ENCODE results near the gene ADGRL2.

Gene ADGRL2

GRCh38 chr1:81797701-81798100, 3.0 kb upstream of the ADGRL2 start:
- no peaks in the 10 kb centered on the region for H3K36me3 ChIP-seq (ENCODE audit: control insufficient read depth in 1 of 2, insufficient read depth in 2 of 2, low read length in 2 of 2)
- no peak overlapping the region for H3K4me3 ChIP-seq (ENCODE audit: low read depth in 1 of 2, low read length in 2 of 2)
- H3K27ac ChIP-seq (ENCODE audit: low read length): no peak overlapping the region
- peaks cover 4% of the 10 kb centered on the region for H3K27me3 ChIP-seq (ENCODE audit: low read depth, low read length)
- no peaks in the 10 kb centered on the region for H3K4me1 ChIP-seq (ENCODE audit: control insufficient read depth in 1 of 2, insufficient read depth in 2 of 2, low read length in 2 of 2)
- H3K9me3 ChIP-seq (ENCODE audit: control insufficient read depth in 1 of 2, low read length in 2 of 2): no peaks in the 10 kb centered on the region

- Histone ChIP-seq H3K27ac (ENCODE audit: low read length) (peak overlapping the region; percentile 90), H3K9me3 (ENCODE audit: control insufficient read depth in 1 of 2, low read length in 2 of 2) (no peaks in the 10 kb centered on the region), H3K4me3 (ENCODE audit: low read depth in 1 of 2, low read length in 2 of 2) (peak overlapping the region; percentile 79 to 96), H3K4me1 (ENCODE audit: control insufficient read depth in 1 of 2, insufficient read depth in 2 of 2, low read length in 2 of 2) (no peaks in the 10 kb centered on the region), H3K36me3 (ENCODE audit: control insufficient read depth in 1 of 2, insufficient read depth in 2 of 2, low read length in 2 of 2) (no peaks in the 10 kb centered on the region), H3K27me3 (ENCODE audit: low read depth, low read length) (peaks cover 8% of the 10 kb centered on the region)
Measured at GRCh38 chr1:81799939-81800694, 617 bp upstream of the ADGRL2 start.

DNA sequence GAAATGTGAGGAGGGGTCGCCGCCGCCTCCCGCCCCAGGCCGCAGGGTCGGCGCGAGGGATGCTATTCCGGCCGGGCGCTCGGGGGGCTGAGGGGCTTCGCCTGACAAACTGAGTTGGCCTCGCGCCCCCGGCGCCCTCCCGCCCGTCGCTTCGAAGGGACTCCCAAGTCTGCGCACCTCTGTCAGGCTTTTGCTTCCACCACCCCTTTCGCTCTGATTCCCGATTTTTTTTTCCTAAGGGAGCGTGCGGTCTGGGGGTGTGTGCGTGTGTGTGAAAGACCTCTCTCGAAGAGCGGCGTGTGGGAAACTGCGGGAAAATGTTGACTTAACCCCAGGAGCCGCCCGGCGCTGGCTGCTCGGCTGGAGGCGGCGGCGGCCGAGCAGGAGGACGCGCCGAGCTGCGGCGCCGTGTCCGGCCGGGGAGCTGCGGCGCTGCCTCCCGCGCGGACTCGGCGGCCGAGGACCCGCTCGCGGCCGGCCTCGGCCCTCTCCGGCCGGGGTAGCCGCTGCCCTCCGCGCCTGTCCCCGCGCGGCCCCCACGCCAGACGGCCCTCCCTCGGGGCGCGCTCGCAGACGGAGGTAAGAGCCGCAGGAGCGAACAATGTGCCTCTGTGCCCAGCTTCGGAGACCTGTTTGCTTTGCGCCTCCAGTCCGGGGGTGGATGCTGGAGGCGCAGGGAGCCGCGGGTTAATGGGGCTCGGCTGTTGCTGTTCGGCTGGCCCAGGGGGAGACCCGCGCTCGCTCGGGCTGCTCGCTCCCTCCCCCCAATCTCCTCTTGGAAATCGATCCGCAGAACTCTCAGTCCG, 1.1 kb downstream of the ADGRL2 start:
- peaks cover 0 to 11% of the 10 kb centered on the region in 2 donors for H3K4me1 ChIP-seq (ENCODE audit: control insufficient read depth in 1 of 2, insufficient read depth in 2 of 2, low read length in 2 of 2)
- H3K27ac ChIP-seq (ENCODE audit: low read length): peak overlapping the region; percentile 48

GRCh38 chr1:81802457-81802706, 1.6 kb downstream of the ADGRL2 start:
- no peaks in the 10 kb centered on the region for H3K36me3 ChIP-seq (ENCODE audit: control insufficient read depth in 1 of 2, insufficient read depth in 2 of 2, low read length in 2 of 2)
- H3K27me3 ChIP-seq (ENCODE audit: low read depth, low read length): peaks cover 8% of the 10 kb centered on the region
- H3K27ac ChIP-seq (ENCODE audit: low read length): peak overlapping the region; percentile 43
- H3K4me1 ChIP-seq (ENCODE audit: control insufficient read depth in 1 of 2, insufficient read depth in 2 of 2, low read length in 2 of 2): peaks cover 0 to 11% of the 10 kb centered on the region in 2 donors
- H3K4me3 ChIP-seq (ENCODE audit: low read depth in 1 of 2, low read length in 2 of 2): peak overlapping the region; percentile 79 to 96
- H3K9me3 ChIP-seq (ENCODE audit: control insufficient read depth in 1 of 2, low read length in 2 of 2): no peaks in the 10 kb centered on the region

More for the DNA sequence above, 1.1 kb downstream of the ADGRL2 start:
- Histone ChIP-seq H3K27me3 (ENCODE audit: low read depth, low read length) (peaks cover 8% of the 10 kb centered on the region), H3K36me3 (ENCODE audit: control insufficient read depth in 1 of 2, insufficient read depth in 2 of 2, low read length in 2 of 2) (no peaks in the 10 kb centered on the region), H3K9me3 (ENCODE audit: control insufficient read depth in 1 of 2, low read length in 2 of 2) (no peaks in the 10 kb centered on the region), H3K4me3 (ENCODE audit: low read depth in 1 of 2, low read length in 2 of 2) (peak overlapping the region; percentile 79 to 96)

- H3K4me1 ChIP-seq (ENCODE audit: control insufficient read depth in 1 of 2, insufficient read depth in 2 of 2, low read length in 2 of 2): peaks cover 0 to 11% of the 10 kb centered on the region in 2 donors
- H3K4me3 ChIP-seq (ENCODE audit: low read depth in 1 of 2, low read length in 2 of 2): peak overlapping the region; percentile 79 to 96
- H3K27me3 ChIP-seq (ENCODE audit: low read depth, low read length): peaks cover 8% of the 10 kb centered on the region
- no peaks in the 10 kb centered on the region for H3K36me3 ChIP-seq (ENCODE audit: control insufficient read depth in 1 of 2, insufficient read depth in 2 of 2, low read length in 2 of 2)
- peak overlapping the region; percentile 75 for H3K27ac ChIP-seq (ENCODE audit: low read length)
- H3K9me3 ChIP-seq (ENCODE audit: control insufficient read depth in 1 of 2, low read length in 2 of 2): no peaks in the 10 kb centered on the region
Measured at GRCh38 chr1:81802707-81803430, 2.1 kb downstream of the ADGRL2 start.

DNA sequence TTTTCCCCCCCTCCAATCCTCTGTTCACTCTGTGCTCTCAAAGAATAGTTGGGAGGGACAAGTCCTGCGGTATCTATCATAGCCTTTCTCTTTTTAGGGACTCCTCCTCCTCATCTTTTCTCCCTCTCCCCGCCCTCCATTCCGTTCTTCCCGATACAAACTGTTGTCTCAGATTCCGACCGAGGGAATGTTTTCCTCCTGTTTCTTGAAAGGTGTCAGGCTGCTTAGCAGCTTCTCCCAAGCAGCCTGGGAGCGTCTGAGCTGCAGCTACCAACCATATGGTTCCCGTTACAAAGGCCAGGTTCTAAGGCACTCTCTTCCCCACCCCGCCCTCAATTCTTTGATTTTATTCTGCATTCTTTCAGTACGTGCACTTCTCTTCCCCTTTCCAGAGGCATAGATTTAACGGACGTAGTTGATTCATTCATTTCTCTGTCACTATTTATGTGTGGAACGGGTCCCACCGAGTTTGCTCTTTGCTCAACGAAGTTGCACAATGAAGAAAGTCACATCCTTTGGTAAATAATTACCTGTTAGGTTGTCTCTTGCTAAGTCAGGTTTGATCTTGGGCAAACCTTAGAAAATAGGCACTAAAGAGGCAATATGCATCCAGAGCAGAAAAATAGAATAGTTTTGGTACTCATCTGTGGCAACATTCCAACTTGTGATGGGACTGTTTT, 2.8 kb downstream of the ADGRL2 start:
- H3K4me1 ChIP-seq (ENCODE audit: control insufficient read depth in 1 of 2, insufficient read depth in 2 of 2, low read length in 2 of 2): peaks cover 0 to 11% of the 10 kb centered on the region in 2 donors
- H3K27me3 ChIP-seq (ENCODE audit: low read depth, low read length): peaks cover 8% of the 10 kb centered on the region
- H3K27ac ChIP-seq (ENCODE audit: low read length): peak overlapping the region; percentile 75

DNA sequence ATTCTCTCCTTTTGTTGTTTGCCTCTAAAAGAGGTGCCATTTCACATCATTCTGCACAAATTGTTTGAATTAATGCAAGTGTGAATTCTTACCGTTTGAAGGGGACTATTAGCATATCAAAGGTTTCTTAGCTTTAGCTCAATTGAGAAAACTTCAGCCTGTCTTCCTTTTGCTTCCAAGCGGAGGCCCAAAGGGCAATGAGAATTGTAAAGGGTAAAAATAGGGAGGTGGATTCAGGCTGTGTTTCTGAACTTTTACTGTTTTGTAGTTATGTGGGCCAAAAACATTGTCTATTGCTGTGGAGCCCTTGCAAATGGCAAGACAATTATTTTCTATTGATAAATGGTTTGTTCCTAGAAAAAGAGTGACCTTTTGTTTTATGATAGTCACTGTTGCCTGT, 3.6 kb downstream of the ADGRL2 start:
- H3K36me3 ChIP-seq (ENCODE audit: control insufficient read depth in 1 of 2, insufficient read depth in 2 of 2, low read length in 2 of 2): no peaks in the 10 kb centered on the region
- peak overlapping the region; percentile 33 for H3K27ac ChIP-seq (ENCODE audit: low read length)
- H3K4me3 ChIP-seq (ENCODE audit: low read depth in 1 of 2, low read length in 2 of 2): peak overlapping the region; percentile 79 to 96
- H3K27me3 ChIP-seq (ENCODE audit: low read depth, low read length): peaks cover 8% of the 10 kb centered on the region
- no peaks in the 10 kb centered on the region for H3K9me3 ChIP-seq (ENCODE audit: control insufficient read depth in 1 of 2, low read length in 2 of 2)
- peaks cover 0 to 11% of the 10 kb centered on the region in 2 donors for H3K4me1 ChIP-seq (ENCODE audit: control insufficient read depth in 1 of 2, insufficient read depth in 2 of 2, low read length in 2 of 2)

More for the DNA sequence above, 2.8 kb downstream of the ADGRL2 start:
- peak overlapping the region; percentile 79 to 96 for H3K4me3 ChIP-seq (ENCODE audit: low read depth in 1 of 2, low read length in 2 of 2)
- no peaks in the 10 kb centered on the region for H3K36me3 ChIP-seq (ENCODE audit: control insufficient read depth in 1 of 2, insufficient read depth in 2 of 2, low read length in 2 of 2)
- H3K9me3 ChIP-seq (ENCODE audit: control insufficient read depth in 1 of 2, low read length in 2 of 2): no peaks in the 10 kb centered on the region

GRCh38 chr1:81805537-81806431, 5.0 kb downstream of the ADGRL2 start:
- H3K4me3 ChIP-seq (ENCODE audit: low read depth in 1 of 2, low read length in 2 of 2): no peak overlapping the region

DNA sequence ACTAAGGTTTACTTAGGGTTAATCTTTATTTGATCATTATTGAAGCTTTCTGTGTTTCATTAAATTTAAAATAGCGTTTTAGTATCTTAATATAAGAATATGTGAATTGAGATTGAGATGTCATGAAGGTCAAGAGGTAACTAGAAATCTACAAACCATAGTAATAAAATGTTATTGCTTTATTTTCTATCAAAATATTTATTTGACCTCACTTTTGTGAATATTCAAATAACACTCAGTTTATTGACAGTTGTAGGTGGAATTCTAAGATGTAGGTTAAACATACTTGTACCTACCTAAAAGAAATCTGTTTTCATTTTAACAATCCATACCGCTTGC, 5.7 kb downstream of the ADGRL2 start:
- H3K36me3 ChIP-seq (ENCODE audit: control insufficient read depth in 1 of 2, insufficient read depth in 2 of 2, low read length in 2 of 2): no peaks in the 10 kb centered on the region
- H3K27ac ChIP-seq (ENCODE audit: low read length): no peak overlapping the region

More at GRCh38 chr1:81805537-81806431, 5.0 kb downstream of the ADGRL2 start:
- Histone ChIP-seq H3K27ac (ENCODE audit: low read length) (no peak overlapping the region), H3K9me3 (ENCODE audit: control insufficient read depth in 1 of 2, low read length in 2 of 2) (no peaks in the 10 kb centered on the region), H3K4me1 (ENCODE audit: control insufficient read depth in 1 of 2, insufficient read depth in 2 of 2, low read length in 2 of 2) (peaks cover 0 to 17% of the 10 kb centered on the region in 2 donors), H3K36me3 (ENCODE audit: control insufficient read depth in 1 of 2, insufficient read depth in 2 of 2, low read length in 2 of 2) (no peaks in the 10 kb centered on the region), H3K27me3 (ENCODE audit: low read depth, low read length) (peaks cover 8% of the 10 kb centered on the region)

DNA sequence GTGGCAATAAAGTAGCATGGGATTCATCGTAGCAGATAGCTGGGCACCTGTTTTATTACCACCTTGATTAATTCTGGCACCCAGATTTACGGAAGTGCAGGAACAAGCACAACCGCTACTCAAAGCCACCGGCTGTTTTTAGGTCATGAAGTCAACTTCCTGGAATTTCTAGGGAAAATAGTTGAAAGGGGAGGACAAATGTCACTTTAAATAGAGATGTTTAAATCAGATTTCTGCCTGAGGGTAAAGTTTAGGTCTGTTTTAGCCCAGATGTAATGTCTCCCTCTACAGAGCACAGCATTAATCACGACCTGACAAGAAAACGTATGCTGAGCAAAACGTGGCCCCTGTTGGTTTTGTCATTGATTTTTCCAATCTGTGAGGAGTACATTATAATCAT, 8.0 kb downstream of the ADGRL2 start:
- peaks cover 2% of the 10 kb centered on the region for H3K27me3 ChIP-seq (ENCODE audit: low read depth, low read length)
- no peaks in the 10 kb centered on the region for H3K36me3 ChIP-seq (ENCODE audit: control insufficient read depth in 1 of 2, insufficient read depth in 2 of 2, low read length in 2 of 2)
- H3K9me3 ChIP-seq (ENCODE audit: control insufficient read depth in 1 of 2, low read length in 2 of 2): no peaks in the 10 kb centered on the region
- peaks cover 0 to 34% of the 10 kb centered on the region in 2 donors for H3K4me1 ChIP-seq (ENCODE audit: control insufficient read depth in 1 of 2, insufficient read depth in 2 of 2, low read length in 2 of 2)
- H3K4me3 ChIP-seq (ENCODE audit: low read depth in 1 of 2, low read length in 2 of 2): peak overlapping the region in 1 of 2 donors; percentile 19
- H3K27ac ChIP-seq (ENCODE audit: low read length): no peak overlapping the region

More for the DNA sequence above, 5.7 kb downstream of the ADGRL2 start:
- Histone ChIP-seq H3K4me1 (ENCODE audit: control insufficient read depth in 1 of 2, insufficient read depth in 2 of 2, low read length in 2 of 2) (peaks cover 0 to 21% of the 10 kb centered on the region in 2 donors), H3K4me3 (ENCODE audit: low read depth in 1 of 2, low read length in 2 of 2) (no peak overlapping the region), H3K9me3 (ENCODE audit: control insufficient read depth in 1 of 2, low read length in 2 of 2) (no peaks in the 10 kb centered on the region), H3K27me3 (ENCODE audit: low read depth, low read length) (peaks cover 8% of the 10 kb centered on the region)
